Measurements from ENCODE around the gene TYMS. TPM values are rescaled to one million over a fixed set of nuclear protein-coding genes. Genes with fewer than 3 reads are reported as not detected.
A peak's percentile ranks its signal among the peaks of the same experiment; 100 is the strongest.

The TYMS gene
- total and polyA plus RNA-seq, 4 donors = 22.1 to 70.3 (median 43.1) TPM

DNA sequence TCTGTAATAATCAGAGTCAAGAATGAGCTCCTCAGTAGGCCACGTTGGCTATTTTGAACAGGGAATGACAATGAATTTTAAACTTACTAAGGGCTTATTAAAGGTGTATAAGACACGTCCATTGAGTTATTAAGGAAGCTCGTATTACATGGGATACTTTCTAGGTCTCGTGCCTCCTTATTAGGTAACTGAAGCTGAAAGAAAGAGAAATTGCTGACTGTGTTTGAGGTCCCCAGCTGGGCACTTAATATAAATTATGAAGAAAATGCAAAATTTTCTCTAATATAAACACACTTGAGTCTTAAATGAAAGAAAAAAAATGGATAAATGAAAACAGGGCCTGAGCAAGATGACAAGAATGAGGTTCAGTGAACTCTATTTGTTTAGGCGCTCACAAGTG lies 38.8 kb upstream of the TYMS start:
- Histone ChIP-seq H3K27me3 (ENCODE audit: control insufficient read depth, insufficient read depth, low read length) (no peaks in the 10 kb centered on the region), H3K36me3 (ENCODE audit: control insufficient read depth, insufficient read depth, low read length) (no peaks in the 10 kb centered on the region), H3K9me3 (ENCODE audit: control insufficient read depth, insufficient read depth, low read length) (no peaks in the 10 kb centered on the region), H3K4me3 (ENCODE audit: low read depth, low read length) (no peak overlapping the region), H3K4me1 (ENCODE audit: control insufficient read depth, insufficient read depth, low read length) (no peaks in the 10 kb centered on the region), H3K27ac (ENCODE audit: low read depth, low read length) (no peak overlapping the region)
- DNase-seq (ENCODE audit: low read depth in 4 of 6, low spot score in 6 of 6) = no peak
- WGBS (ENCODE audit: insufficient coverage) = 86% methylated on average over 2 of the region's 5 CpGs

DNA sequence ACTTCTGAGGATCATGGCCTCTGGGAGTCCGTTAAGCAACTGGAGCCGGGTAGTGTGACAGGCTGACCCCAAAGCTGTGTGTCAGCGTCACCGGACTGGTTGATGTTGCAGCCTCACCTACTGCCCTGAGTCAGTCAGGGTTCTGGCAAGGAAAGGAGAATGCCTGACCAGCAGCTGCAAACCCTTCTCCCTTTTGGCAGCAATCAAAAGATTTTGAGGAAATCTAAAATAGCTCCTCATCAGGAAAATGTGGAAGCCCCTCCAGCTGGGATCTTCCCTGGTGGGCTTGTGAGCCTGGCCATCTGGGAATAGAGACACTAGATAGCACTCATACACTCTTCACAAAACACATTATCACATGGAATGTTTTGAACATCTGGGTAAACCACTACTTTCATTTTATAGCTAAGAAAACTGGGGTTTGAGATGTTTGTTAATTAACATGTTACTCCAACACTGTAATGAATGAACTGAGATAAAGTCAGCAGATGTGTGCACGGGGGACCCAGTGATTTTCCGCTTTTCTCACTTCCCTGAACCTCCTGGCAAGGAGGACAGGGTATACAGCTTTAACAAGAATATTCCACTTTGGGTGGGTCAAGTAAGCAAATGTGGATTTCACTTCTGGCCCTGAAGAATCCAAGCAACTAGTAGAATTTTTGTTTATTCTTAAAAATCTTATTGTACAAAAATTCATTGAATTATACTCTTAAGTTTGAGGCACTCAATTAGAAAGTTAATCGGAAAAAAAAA lies 36.0 kb upstream of the TYMS start:
- peak in 1 of 6 donors; percentile 67 for DNase-seq (ENCODE audit: low read depth in 4 of 6, low spot score in 6 of 6)
- WGBS (ENCODE audit: insufficient coverage) = 34% methylated on average over 4 of the region's 7 CpGs
- Histone ChIP-seq H3K4me3 (ENCODE audit: low read depth, low read length) (no peak overlapping the region), H3K9me3 (ENCODE audit: control insufficient read depth, insufficient read depth, low read length) (no peaks in the 10 kb centered on the region), H3K27ac (ENCODE audit: low read depth, low read length) (no peak overlapping the region), H3K27me3 (ENCODE audit: control insufficient read depth, insufficient read depth, low read length) (no peaks in the 10 kb centered on the region), H3K4me1 (ENCODE audit: control insufficient read depth, insufficient read depth, low read length) (no peaks in the 10 kb centered on the region), H3K36me3 (ENCODE audit: control insufficient read depth, insufficient read depth, low read length) (no peaks in the 10 kb centered on the region)

DNA sequence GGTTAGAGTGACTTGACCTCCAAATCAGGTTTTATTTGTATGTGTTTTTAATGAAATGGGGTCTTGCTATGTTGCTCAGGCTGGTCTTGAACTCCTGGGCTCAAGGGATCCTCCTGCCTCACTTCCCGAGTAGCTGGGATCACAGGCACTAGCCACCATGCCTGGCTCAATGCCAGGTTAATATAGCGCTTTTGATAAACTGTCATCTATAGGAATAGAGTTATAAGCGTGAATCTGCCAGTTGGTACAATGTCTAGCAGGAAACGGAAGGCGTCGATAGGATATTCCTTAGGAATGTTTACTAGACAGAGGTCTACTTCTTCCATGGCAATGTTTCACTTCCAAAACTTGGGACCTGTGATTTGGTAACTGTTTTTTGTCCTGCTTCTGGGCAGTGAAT lies 35.2 kb upstream of the TYMS start:
- WGBS (ENCODE audit: insufficient coverage) = 71% methylated on average over 2 of the region's 6 CpGs
- no peak overlapping the region for H3K4me3 ChIP-seq (ENCODE audit: low read depth, low read length)

DNA sequence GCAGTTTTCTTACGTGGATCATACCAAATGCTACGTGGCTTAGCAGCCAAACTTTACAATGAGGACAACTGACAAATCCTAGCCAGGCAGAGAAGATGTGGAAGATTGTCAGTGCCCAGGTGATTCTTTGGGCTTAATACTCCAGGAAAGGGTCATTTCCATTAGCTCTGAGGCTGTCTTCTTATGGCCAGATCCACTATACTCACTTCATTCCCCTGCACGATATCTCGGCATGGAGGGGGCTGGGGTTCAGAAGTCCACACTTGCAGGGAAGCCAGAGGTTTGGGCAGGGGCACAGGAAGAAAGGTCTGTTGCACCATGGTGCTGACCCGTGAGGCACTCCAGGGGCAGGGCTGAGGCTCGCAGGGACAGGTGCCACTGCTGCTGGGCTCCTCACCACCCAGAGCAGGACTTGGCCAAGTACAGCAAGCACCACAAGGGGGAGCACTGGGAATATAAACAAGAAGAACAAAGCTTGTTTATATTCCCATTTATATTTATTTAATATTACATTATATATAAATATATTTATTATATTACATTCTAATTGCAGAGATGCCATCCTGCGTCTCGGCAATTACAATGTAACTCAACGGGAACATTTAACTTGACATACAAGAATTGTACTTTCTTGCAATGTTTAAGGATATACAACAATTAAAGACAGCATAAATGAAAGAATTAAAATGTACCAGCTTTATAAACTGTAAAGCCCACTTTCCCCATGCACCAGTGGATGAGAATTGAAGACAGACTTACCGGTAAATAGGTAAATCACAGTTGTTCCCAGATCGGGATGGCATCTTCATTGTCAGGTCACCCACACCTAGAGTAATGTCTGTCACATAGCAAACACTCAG lies 33.5 kb upstream of the TYMS start:
- H3K27ac ChIP-seq (ENCODE audit: low read depth, low read length) = no peak overlapping the region
- no peak overlapping the region for H3K4me3 ChIP-seq (ENCODE audit: low read depth, low read length)
- peaks cover 2% of the 10 kb centered on the region for H3K36me3 ChIP-seq (ENCODE audit: control insufficient read depth, insufficient read depth, low read length)
- WGBS (ENCODE audit: insufficient coverage) = 84% methylated on average over 5 of the region's 11 CpGs
- no peaks in the 10 kb centered on the region for H3K4me1 ChIP-seq (ENCODE audit: control insufficient read depth, insufficient read depth, low read length)
- H3K9me3 ChIP-seq (ENCODE audit: control insufficient read depth, insufficient read depth, low read length) = no peaks in the 10 kb centered on the region
- H3K27me3 ChIP-seq (ENCODE audit: control insufficient read depth, insufficient read depth, low read length) = no peaks in the 10 kb centered on the region
- peak in 5 of 6 donors; percentile 44 to 90 (median 53) for DNase-seq (ENCODE audit: low read depth in 4 of 6, low spot score in 6 of 6)

More for the DNA sequence above, 35.2 kb upstream of the TYMS start:
- no peaks in the 10 kb centered on the region for H3K4me1 ChIP-seq (ENCODE audit: control insufficient read depth, insufficient read depth, low read length)
- H3K36me3 ChIP-seq (ENCODE audit: control insufficient read depth, insufficient read depth, low read length) = no peaks in the 10 kb centered on the region
- no peak for DNase-seq (ENCODE audit: low read depth in 4 of 6, low spot score in 6 of 6)
- H3K9me3 ChIP-seq (ENCODE audit: control insufficient read depth, insufficient read depth, low read length) = no peaks in the 10 kb centered on the region
- H3K27ac ChIP-seq (ENCODE audit: low read depth, low read length) = no peak overlapping the region
- H3K27me3 ChIP-seq (ENCODE audit: control insufficient read depth, insufficient read depth, low read length) = no peaks in the 10 kb centered on the region

DNA sequence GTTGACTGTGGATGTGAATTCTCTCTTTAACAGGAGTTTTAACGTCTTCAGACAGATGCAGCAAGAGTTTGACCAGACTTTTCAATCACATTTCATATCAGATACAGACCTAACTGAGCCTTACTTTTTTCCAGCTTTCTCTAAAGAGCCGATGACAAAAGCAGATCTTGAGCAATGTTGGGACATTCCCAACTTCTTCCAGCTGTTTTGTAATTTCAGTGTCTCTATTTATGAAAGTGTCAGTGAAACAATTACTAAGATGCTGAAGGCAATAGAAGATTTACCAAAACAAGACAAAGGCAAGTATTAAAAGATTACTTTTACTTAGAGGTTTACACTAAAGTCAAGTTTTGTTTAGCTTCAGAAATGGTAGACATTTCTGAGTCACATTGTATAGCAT lies 30.2 kb upstream of the TYMS start:
- WGBS (ENCODE audit: insufficient coverage) = 86% methylated on average over 1 of the region's 2 CpGs
- Histone ChIP-seq H3K27me3 (ENCODE audit: control insufficient read depth, insufficient read depth, low read length) (no peaks in the 10 kb centered on the region), H3K27ac (ENCODE audit: low read depth, low read length) (no peak overlapping the region), H3K4me1 (ENCODE audit: control insufficient read depth, insufficient read depth, low read length) (no peaks in the 10 kb centered on the region), H3K36me3 (ENCODE audit: control insufficient read depth, insufficient read depth, low read length) (peaks cover 2% of the 10 kb centered on the region), H3K9me3 (ENCODE audit: control insufficient read depth, insufficient read depth, low read length) (no peaks in the 10 kb centered on the region), H3K4me3 (ENCODE audit: low read depth, low read length) (no peak overlapping the region)
- DNase-seq (ENCODE audit: low read depth in 4 of 6, low spot score in 6 of 6) = no peak

DNA sequence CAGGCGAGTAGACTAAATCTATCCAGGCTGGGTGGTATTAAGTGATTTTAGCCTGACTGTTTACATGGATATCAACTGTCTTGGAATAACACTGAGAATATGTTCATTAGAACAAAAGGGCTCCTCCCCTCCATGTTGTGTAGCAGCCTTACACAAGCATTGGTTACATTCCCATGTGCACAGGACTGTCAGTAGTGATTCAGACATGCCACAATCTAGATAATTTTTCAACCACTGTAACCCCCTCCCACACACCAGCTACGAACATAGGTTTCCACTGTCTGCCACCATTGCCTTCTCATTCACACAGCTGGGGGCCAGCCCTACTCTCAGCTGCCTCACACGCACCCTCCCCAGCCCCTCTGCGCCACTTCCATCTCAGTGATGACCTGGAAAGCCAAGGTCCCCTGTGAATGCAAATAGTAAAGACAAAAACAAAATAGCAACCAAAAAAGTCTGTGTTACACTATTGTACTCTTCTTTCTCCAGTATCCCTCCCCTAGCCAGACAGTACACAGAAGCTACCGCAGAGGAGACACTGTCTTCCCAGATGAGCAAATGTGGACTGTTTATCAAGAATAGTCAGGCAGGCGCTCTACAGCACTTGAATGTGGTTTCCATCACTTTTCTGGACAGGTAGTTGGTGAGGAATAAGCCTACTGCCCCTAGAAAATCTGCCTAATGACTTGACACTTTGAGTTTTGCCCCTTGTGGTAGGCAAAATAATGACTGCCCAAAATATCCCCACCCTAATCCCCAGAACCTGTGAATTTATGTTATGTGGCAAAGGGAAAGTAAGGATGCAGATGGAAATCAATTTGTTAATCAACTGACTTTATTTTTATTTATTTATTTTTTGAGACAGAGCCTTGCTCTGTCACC lies 27.9 kb upstream of the TYMS start:
- peaks cover 2% of the 10 kb centered on the region for H3K36me3 ChIP-seq (ENCODE audit: control insufficient read depth, insufficient read depth, low read length)
- H3K27ac ChIP-seq (ENCODE audit: low read depth, low read length) = no peak overlapping the region
- H3K27me3 ChIP-seq (ENCODE audit: control insufficient read depth, insufficient read depth, low read length) = no peaks in the 10 kb centered on the region
- H3K9me3 ChIP-seq (ENCODE audit: control insufficient read depth, insufficient read depth, low read length) = no peaks in the 10 kb centered on the region
- no peak overlapping the region for H3K4me3 ChIP-seq (ENCODE audit: low read depth, low read length)
- DNase-seq (ENCODE audit: low read depth in 4 of 6, low spot score in 6 of 6) = no peak
- 95% methylated on average over 4 of the region's 6 CpGs for WGBS (ENCODE audit: insufficient coverage)
- no peaks in the 10 kb centered on the region for H3K4me1 ChIP-seq (ENCODE audit: control insufficient read depth, insufficient read depth, low read length)

DNA sequence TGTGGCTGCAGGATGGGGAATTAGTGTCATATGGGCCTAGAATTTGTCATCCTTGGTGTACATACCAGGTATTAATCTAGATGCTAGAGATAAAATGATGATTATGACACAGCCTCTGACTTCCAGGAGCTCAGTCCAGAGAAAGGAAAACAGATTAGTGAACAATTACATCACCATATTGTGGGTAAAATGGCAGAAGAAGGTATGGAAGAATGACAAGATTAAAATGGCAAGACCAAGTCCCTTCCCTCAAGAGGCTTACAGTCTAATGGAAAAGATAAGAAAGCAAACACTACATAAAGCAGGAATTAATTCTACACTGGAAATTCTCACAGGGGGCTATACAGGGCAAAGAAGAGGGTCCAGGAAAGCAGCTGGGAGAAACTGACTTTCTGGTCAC lies 25.9 kb upstream of the TYMS start:
- Histone ChIP-seq H3K4me3 (ENCODE audit: low read depth, low read length) (no peak overlapping the region), H3K36me3 (ENCODE audit: control insufficient read depth, insufficient read depth, low read length) (peaks cover 2% of the 10 kb centered on the region), H3K27ac (ENCODE audit: low read depth, low read length) (no peak overlapping the region), H3K27me3 (ENCODE audit: control insufficient read depth, insufficient read depth, low read length) (no peaks in the 10 kb centered on the region), H3K4me1 (ENCODE audit: control insufficient read depth, insufficient read depth, low read length) (no peaks in the 10 kb centered on the region), H3K9me3 (ENCODE audit: control insufficient read depth, insufficient read depth, low read length) (no peaks in the 10 kb centered on the region)
- no peak for DNase-seq (ENCODE audit: low read depth in 4 of 6, low spot score in 6 of 6)

DNA sequence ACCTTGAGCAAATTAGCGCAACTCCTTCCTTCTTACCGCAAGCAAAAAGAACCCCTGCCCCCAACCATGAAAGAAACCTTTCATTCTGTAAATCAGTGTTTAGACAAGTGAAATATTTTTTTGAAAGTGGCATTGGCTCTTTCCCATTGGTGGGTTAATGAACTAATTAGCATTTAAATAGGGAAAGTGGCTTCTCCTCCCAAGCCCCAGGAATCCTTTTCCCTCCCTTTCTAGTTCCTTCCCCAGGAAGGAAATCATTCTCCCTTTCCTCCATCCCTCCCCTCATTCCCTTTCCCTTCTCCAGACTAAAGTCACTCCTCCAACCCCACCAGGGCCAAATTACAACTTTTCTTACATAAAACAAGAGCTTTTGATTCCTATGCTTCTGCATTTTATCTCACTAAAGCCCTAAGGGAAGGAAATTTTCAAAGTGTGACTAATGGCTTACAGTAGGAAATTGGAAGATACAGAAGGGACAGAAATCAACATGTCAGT lies 22.9 kb upstream of the TYMS start:
- DNase-seq (ENCODE audit: low read depth in 4 of 6, low spot score in 6 of 6) = peak in 1 of 6 donors; percentile 26
- H3K36me3 ChIP-seq (ENCODE audit: control insufficient read depth, insufficient read depth, low read length) = no peaks in the 10 kb centered on the region
- H3K4me1 ChIP-seq (ENCODE audit: control insufficient read depth, insufficient read depth, low read length) = no peaks in the 10 kb centered on the region
- H3K27me3 ChIP-seq (ENCODE audit: control insufficient read depth, insufficient read depth, low read length) = no peaks in the 10 kb centered on the region
- H3K9me3 ChIP-seq (ENCODE audit: control insufficient read depth, insufficient read depth, low read length) = no peaks in the 10 kb centered on the region
- no CpG with 5 or more reads among the region's 2 CpGs for WGBS (ENCODE audit: insufficient coverage)
- H3K4me3 ChIP-seq (ENCODE audit: low read depth, low read length) = no peak overlapping the region
- H3K27ac ChIP-seq (ENCODE audit: low read depth, low read length) = no peak overlapping the region

DNA sequence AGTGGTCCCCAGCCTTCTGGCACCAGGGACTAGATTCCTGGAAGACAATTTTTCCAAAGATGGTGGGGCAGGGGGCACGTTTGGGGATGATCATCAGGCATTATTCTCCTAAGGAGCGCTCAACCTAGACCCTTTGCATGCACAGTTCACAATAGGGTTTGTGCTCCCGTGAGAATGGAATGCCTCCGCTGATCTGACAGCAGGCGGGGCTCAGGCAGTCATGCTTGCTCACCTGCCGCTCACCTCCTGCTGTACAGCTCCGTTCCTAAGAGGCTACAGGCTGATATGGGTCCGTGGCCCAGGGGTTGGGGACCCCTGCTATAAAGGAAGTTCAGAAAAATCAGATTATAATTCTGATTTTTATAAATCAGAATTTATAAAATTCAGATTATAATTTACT lies 22.3 kb upstream of the TYMS start:
- Histone ChIP-seq H3K4me1 (ENCODE audit: control insufficient read depth, insufficient read depth, low read length) (no peaks in the 10 kb centered on the region), H3K36me3 (ENCODE audit: control insufficient read depth, insufficient read depth, low read length) (no peaks in the 10 kb centered on the region), H3K27me3 (ENCODE audit: control insufficient read depth, insufficient read depth, low read length) (no peaks in the 10 kb centered on the region), H3K9me3 (ENCODE audit: control insufficient read depth, insufficient read depth, low read length) (no peaks in the 10 kb centered on the region), H3K27ac (ENCODE audit: low read depth, low read length) (no peak overlapping the region), H3K4me3 (ENCODE audit: low read depth, low read length) (no peak overlapping the region)
- 50% methylated on average over 5 of the region's 8 CpGs for WGBS (ENCODE audit: insufficient coverage)
- DNase-seq (ENCODE audit: low read depth in 4 of 6, low spot score in 6 of 6) = no peak

Data from spinal cord (tissue), 10 donors.